ENCODE measurements around the gene OSM.

Gene OSM

GRCh38 chr22:30289141-30289979, 22.7 kb upstream of the OSM start, which contains the start of gene CASTOR1:
Gene CASTOR1 (minus strand): TSS chr22:30289505. CDS start chr22:30289497, 8 bp downstream.
- no peak for TF ChIP-seq CTCF (IDR thresholded peaks at IDR 0.05; ENCODE audit: low read depth, low read length, missing control alignments)
- H3K4me3 ChIP-seq (ENCODE audit: low read depth, low read length), result peak within 1 kb of the TSS; percentile 85
- DNase-seq (ENCODE audit: low read depth), result peak; percentile 97
- in situ Hi-C loops (cut with HindIII; ENCODE audit: low sequenced_read_pairs), result no loop called here

GRCh38 chr22:30288419-30289140, 21.9 kb upstream of the OSM start:
- no peak for DNase-seq (ENCODE audit: low read depth)
- peak overlapping the region; percentile 85 for H3K4me3 ChIP-seq (ENCODE audit: low read depth, low read length)
- TF ChIP-seq CTCF (IDR thresholded peaks at IDR 0.05; ENCODE audit: low read depth, low read length, missing control alignments), result no peak

GRCh38 chr22:30287648-30288418, 21.2 kb upstream of the OSM start:
- peak; percentile 87 for DNase-seq (ENCODE audit: low read depth)
- peak; percentile 73 for TF ChIP-seq CTCF (IDR thresholded peaks at IDR 0.05; ENCODE audit: low read depth, low read length, missing control alignments)
- H3K4me3 ChIP-seq (ENCODE audit: low read depth, low read length), result peak overlapping the region; percentile 85
- in situ Hi-C loops (cut with HindIII; ENCODE audit: low sequenced_read_pairs), result no loop called here

More at GRCh38 chr22:30288419-30289140, 21.9 kb upstream of the OSM start:
- in situ Hi-C loops (cut with HindIII; ENCODE audit: low sequenced_read_pairs), result no loop called here

- H3K4me3 ChIP-seq (ENCODE audit: low read depth, low read length), result no peak overlapping the region
- no peak for DNase-seq (ENCODE audit: low read depth)
- peak; percentile 90 for TF ChIP-seq CTCF (IDR thresholded peaks at IDR 0.05; ENCODE audit: low read depth, low read length, missing control alignments)
- in situ Hi-C loops (cut with HindIII; ENCODE audit: low sequenced_read_pairs), result no loop called here
Observed at GRCh38 chr22:30286813-30287647, 20.4 kb upstream of the OSM start.

- no peak for DNase-seq (ENCODE audit: low read depth)
- in situ Hi-C loops (cut with HindIII; ENCODE audit: low sequenced_read_pairs), result no loop called here
- H3K4me3 ChIP-seq (ENCODE audit: low read depth, low read length), result no peak overlapping the region
- no peak for TF ChIP-seq CTCF (IDR thresholded peaks at IDR 0.05; ENCODE audit: low read depth, low read length, missing control alignments)
Observed at GRCh38 chr22:30286331-30286730, 19.7 kb upstream of the OSM start.
